Measurements from ENCODE around the gene CLCC1. TPM values are rescaled to one million over a fixed set of nuclear protein-coding genes. Genes with fewer than 3 reads are reported as not detected.

CLCC1 gene
- polyA plus RNA-seq, 1 donor from 2014 or later = 28.7 TPM

DNA sequence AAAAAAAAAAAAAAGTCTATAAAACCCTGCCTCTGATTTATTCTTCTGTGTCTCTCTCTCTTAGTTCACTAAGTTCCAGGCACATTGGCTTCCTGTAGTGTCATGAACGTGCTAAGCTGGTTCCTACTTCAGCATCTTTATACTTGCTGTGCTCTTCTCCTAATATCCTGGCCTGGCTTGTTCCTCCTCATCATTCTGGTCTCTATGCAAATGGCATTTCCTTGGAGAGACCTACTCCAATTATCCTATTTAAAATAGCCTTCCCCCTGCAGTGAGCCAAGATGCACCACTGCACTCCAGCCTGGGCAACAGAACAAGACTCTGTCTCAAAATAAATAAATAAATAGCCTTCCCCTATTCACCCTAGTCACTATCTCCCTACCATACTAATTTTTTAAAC is 9.7 kb upstream of the CLCC1 start:
- Histone ChIP-seq H4K20me1 (ENCODE audit: insufficient read depth) (no peaks in the 10 kb centered on the region), H3K9me3 (ENCODE audit: low read length) (no peaks in the 10 kb centered on the region), H3K36me3 (ENCODE audit: insufficient read depth, low read length) (no peaks in the 10 kb centered on the region), H3K4me2 (ENCODE audit: low read length) (no peak overlapping the region), H2AFZ (ENCODE audit: low read depth, low read length) (no peak overlapping the region), H3K9me2 (ENCODE audit: insufficient read depth, low read length) (no peaks in the 10 kb centered on the region), H3K27ac (ENCODE audit: low read length) (no peak overlapping the region), H3K79me2 (replicated peaks; ENCODE audit: insufficient read depth, low read length) (no peaks in the 10 kb centered on the region), H3K9ac (ENCODE audit: low read length) (no peak overlapping the region), H3K27me3 (ENCODE audit: insufficient read depth, low read depth, low read length) (no peaks in the 10 kb centered on the region), H3F3A (ENCODE audit: insufficient read depth, low read length, poor library complexity, severe bottlenecking) (no peaks in the 10 kb centered on the region), H3K4me3 (ENCODE audit: low read length) (no peak overlapping the region)
- no peak for TF ChIP-seq MXI1 (conservative IDR thresholded peaks at IDR 0.05; ENCODE audit: poor library complexity, severe bottlenecking)
- no peak for TF ChIP-seq EZH2 (IDR thresholded peaks at IDR 0.05; ENCODE audit: borderline replicate concordance, insufficient read depth, low read length, poor library complexity, severe bottlenecking)
- TF ChIP-seq POLR2AphosphoS5 (IDR thresholded peaks at IDR 0.05) = no peak
- no peak for TF ChIP-seq CTCF (IDR thresholded peaks at IDR 0.05; ENCODE audit: poor library complexity, severe bottlenecking)
- TF ChIP-seq EP300 (conservative IDR thresholded peaks at IDR 0.05; ENCODE audit: poor library complexity, severe bottlenecking) = no peak
- no peak for TF ChIP-seq SMC3 (conservative IDR thresholded peaks at IDR 0.05; ENCODE audit: poor library complexity)
- TF ChIP-seq REST (IDR thresholded peaks at IDR 0.05; ENCODE audit: borderline replicate concordance) = no peak
- no peak for TF ChIP-seq RAD21 (conservative IDR thresholded peaks at IDR 0.05)
- TF ChIP-seq TAF1 (IDR thresholded peaks at IDR 0.05; ENCODE audit: low read depth) = no peak

DNA sequence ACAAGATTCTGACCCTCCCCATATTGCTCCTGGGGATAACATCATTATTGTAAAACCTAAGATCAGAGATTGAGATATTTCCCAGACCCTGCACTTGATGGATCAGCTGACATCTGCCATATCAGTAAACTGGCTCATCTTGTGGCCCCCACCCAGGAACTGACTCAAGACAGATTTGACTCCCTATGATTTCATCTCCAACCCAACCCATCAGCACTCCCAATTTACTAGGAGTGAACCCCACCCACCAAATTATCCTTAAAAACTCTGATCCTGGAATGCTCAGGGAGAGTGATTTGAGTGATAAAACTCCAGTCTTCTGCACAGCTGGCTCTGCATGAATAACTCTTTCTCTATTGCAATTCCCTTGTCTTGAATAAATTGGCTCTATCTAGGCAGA is 6.1 kb upstream of the CLCC1 start:
- Histone ChIP-seq H3K9ac (ENCODE audit: low read length) (no peak overlapping the region), H2AFZ (ENCODE audit: low read depth, low read length) (no peak overlapping the region), H3K4me2 (ENCODE audit: low read length) (no peak overlapping the region), H3K4me3 (ENCODE audit: low read length) (no peak overlapping the region), H4K20me1 (ENCODE audit: insufficient read depth) (no peaks in the 10 kb centered on the region), H3F3A (ENCODE audit: insufficient read depth, low read length, poor library complexity, severe bottlenecking) (no peaks in the 10 kb centered on the region), H3K79me2 (replicated peaks; ENCODE audit: insufficient read depth, low read length) (no peaks in the 10 kb centered on the region), H3K27me3 (ENCODE audit: insufficient read depth, low read depth, low read length) (no peaks in the 10 kb centered on the region), H3K9me2 (ENCODE audit: insufficient read depth, low read length) (no peaks in the 10 kb centered on the region), H3K27ac (ENCODE audit: low read length) (no peak overlapping the region), H3K9me3 (ENCODE audit: low read length) (no peaks in the 10 kb centered on the region), H3K36me3 (ENCODE audit: insufficient read depth, low read length) (no peaks in the 10 kb centered on the region)
- TF ChIP-seq TAF1 (IDR thresholded peaks at IDR 0.05; ENCODE audit: low read depth) (no peak), MXI1 (conservative IDR thresholded peaks at IDR 0.05; ENCODE audit: poor library complexity, severe bottlenecking) (no peak), CTCF (IDR thresholded peaks at IDR 0.05; ENCODE audit: poor library complexity, severe bottlenecking) (no peak)

Data from neural cell (in vitro differentiated cells).